GM18870 (cell line): ENCODE results near the gene FAM83G.
"Not testable (repeated sequence)": the region's sequence is repeated elsewhere in the genome, so short reads cannot be mapped to it uniquely, and the experiment has no call there.

ENCODE experiments used
- ATAC-seq: cut with Tn5 transposase; IDR thresholded peaks from one replicate; pipeline ENCODE4 v1.9.1; 2021; ENCODE audit warnings: moderate library complexity; ENCODE audit not compliant: unreplicated experiment

FAM83G gene

GRCh38 chr17:18956581-18956980 lies 48.0 kb downstream of the FAM83G start:
- no peak for ATAC-seq

GRCh38 chr17:18956021-18956420 lies 48.5 kb downstream of the FAM83G start:
- not testable (repeated sequence) for ATAC-seq

- ATAC-seq, result no peak
These were observed 49.6 kb downstream of the FAM83G start for GRCh38 chr17:18955009-18955408.

GRCh38 chr17:18954321-18954720 lies 50.2 kb downstream of the FAM83G start:
- no peak for ATAC-seq

GRCh38 chr17:18953231-18953728 lies 51.3 kb downstream of the FAM83G start:
- no peak for ATAC-seq

- no peak for ATAC-seq
These were observed 52.4 kb downstream of the FAM83G start, which contains the start of gene SLC5A10 for GRCh38 chr17:18951941-18952842. Gene SLC5A10 (plus strand): TSS chr17:18952165. CDS start chr17:18952206, 41 bp downstream.

GRCh38 chr17:18950944-18951905 lies 53.3 kb downstream of the FAM83G start:
- no peak for ATAC-seq

GRCh38 chr17:18950346-18950745 lies 54.2 kb downstream of the FAM83G start:
- ATAC-seq, result no peak

GRCh38 chr17:18949566-18949965 lies 55.0 kb downstream of the FAM83G start:
- no peak for ATAC-seq

- no peak for ATAC-seq
These were observed 56.0 kb downstream of the FAM83G start for GRCh38 chr17:18948476-18949006.

GRCh38 chr17:18947866-18948265 lies 56.7 kb downstream of the FAM83G start:
- no peak for ATAC-seq

- ATAC-seq, result no peak
These were observed 58.0 kb downstream of the FAM83G start for GRCh38 chr17:18946536-18946935.

GRCh38 chr17:18944646-18945045 lies 59.9 kb downstream of the FAM83G start:
- no peak for ATAC-seq

GRCh38 chr17:18938692-18939023 lies 65.9 kb downstream of the FAM83G start:
- no peak for ATAC-seq

GRCh38 chr17:18937981-18938691 lies 66.4 kb downstream of the FAM83G start:
- ATAC-seq, result no peak

GRCh38 chr17:18933102-18934058 lies 71.2 kb downstream of the FAM83G start:
- no peak for ATAC-seq

- ATAC-seq, result no peak
These were observed 72.1 kb downstream of the FAM83G start for GRCh38 chr17:18932360-18933055.

GRCh38 chr17:18928628-18929125 lies 75.9 kb downstream of the FAM83G start:
- ATAC-seq, result no peak

- ATAC-seq, result no peak
These were observed 79.4 kb downstream of the FAM83G start for GRCh38 chr17:18925187-18925586.
